Measurements from ENCODE around the gene MAPK12.
"Not testable (repeated sequence)": the region's sequence is repeated elsewhere in the genome, so short reads cannot be mapped to it uniquely, and the experiment has no call there.

The MAPK12 gene

DNA sequence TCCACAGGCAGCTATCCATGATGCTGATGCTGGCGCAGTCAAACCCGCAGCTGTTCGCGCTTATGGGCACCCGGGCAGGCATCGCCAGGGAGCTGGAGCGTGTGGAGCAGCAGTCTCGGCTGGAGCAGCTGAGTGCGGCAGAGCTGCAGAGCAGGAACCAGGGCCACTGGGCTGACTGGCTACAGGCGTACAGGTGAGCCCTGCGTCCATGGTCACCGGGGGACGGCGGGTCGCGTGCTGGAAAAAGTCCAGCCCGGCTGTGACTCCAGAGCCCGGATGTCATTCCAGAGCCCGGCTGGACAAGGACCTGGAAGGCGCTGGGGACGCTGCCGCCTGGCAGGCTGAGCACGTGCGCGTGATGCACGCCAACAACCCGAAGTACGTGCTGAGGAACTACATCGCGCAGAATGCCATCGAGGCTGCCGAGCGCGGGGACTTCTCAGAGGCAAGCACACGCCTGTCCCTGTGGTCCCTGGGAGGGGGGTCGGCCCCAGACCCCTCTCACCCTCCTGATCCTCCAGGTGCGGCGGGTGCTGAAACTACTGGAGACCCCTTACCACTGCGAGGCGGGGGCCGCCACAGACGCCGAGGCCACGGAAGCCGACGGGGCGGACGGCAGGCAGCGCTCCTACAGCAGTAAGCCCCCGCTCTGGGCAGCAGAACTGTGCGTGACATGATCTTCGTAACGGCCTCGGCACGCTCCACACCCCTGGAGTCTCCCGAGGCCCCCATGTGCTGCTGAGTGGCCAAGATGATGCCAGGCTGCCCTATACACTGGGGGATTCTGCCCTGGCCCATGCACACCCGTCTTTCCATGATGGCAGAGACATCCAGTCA lies 44.6 kb downstream of the MAPK12 start:
- DNase-seq (ENCODE audit: low read depth, low spot score) = no peak

DNA sequence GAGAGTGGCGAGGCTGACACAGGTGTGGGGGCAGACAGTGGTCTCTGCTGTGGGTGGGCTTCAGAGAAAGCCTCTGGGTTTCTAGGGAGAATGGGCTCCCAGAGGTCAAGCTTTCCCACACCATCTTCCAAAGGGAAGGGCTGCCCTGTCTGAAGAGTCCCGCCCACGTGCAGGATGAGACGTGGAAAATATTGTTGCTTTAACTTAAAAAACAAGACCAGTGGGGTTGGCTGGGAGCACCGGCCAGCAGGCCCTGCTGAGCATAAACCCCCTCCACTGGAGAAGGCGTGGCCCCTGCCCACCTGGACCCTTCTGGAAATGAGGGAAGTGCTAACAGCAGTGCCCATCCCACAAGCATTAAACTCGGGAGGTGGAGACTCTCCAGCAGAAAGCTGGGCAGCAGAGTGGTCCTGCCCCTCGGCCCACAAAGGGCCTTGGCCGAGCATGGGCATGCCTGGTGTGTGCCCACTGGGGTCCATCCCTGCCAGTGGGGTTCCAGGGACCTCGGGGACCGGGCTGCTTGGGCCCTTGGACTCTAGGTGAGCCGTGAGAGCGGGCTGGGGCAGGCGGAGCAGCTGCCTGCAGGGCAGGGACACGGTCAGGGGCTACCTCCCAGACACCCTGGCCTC lies 45.3 kb downstream of the MAPK12 start:
- DNase-seq (ENCODE audit: low read depth, low spot score) = no peak

DNA sequence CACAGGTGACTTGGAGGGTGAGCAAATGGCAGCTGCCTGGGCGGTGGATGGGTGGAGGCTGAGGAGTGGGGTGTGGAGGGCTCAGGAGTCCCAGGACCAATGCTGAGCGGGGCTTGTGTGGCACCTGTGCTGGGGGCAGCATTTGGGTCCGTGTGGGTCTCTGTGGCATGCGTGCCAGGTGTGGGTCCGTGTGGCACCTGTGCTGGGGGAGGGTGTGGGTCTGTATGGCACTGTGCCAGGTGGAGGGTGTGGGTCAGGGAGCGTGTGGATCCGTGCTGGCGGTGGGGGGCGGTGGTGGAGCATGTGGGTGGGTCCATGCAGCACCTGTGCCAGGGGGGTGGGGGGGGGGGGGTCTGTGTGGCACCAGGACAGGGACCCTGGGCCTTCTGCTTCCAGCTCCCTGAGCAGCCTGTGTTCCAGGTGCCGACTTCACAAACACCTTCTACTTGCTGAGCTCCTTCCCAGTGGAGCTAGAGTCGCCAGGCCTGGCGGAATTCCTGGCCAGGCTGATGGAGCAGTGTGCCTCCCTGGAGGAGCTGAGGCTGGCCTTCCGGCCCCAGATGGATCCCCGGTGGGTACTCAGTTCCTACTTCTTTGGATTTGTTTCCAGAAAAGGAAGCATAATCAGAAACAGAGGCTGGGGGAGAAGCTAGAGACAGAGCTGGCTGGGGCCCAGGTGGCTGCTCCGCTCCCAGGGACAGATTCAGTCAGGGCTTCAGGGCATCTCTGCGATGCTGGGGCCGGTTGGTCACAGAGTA lies 46.0 kb downstream of the MAPK12 start:
- DNase-seq (ENCODE audit: low read depth, low spot score) = no peak

DNA sequence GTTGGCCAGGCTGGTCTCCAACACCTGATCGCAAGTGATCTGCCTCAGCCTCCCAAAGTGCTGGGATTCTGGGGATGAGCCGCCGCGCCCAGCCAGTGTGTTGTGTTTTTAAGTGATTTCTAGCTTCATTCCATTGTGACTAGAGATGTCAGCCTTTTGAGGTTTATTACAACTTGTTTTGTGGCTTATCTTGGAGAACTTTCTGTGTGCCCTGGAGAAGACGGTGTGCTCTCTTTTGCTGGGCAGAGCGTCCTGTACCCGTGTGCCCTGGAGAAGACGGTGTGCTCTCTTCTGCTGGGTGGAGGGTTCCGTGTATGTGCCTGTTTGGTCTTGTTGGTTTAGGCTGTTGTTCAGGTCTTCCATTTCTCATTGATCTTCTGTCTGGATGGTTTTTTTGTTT lies 48.2 kb downstream of the MAPK12 start:
- DNase-seq (ENCODE audit: low read depth, low spot score) = no peak

DNA sequence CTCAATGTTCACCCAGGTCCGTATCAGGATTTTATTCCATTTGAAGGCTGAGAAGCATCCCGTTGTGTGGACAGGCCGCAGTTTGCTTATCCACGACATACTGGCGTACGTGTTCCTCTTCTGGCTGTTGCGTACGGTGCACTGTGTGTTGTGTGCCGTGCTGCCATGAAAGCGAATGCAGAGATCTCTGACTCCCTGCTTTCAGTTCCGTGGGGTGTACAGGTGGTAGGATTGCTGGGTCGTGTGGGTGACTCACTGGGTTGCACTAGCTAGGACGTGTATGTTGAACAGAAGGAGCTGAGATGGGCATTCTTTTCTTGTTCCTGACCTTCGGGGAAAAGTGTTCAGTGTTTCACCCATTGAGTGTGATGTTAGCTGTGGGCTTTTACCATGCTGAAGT lies 50.3 kb downstream of the MAPK12 start:
- no peak for DNase-seq (ENCODE audit: low read depth, low spot score)

DNA sequence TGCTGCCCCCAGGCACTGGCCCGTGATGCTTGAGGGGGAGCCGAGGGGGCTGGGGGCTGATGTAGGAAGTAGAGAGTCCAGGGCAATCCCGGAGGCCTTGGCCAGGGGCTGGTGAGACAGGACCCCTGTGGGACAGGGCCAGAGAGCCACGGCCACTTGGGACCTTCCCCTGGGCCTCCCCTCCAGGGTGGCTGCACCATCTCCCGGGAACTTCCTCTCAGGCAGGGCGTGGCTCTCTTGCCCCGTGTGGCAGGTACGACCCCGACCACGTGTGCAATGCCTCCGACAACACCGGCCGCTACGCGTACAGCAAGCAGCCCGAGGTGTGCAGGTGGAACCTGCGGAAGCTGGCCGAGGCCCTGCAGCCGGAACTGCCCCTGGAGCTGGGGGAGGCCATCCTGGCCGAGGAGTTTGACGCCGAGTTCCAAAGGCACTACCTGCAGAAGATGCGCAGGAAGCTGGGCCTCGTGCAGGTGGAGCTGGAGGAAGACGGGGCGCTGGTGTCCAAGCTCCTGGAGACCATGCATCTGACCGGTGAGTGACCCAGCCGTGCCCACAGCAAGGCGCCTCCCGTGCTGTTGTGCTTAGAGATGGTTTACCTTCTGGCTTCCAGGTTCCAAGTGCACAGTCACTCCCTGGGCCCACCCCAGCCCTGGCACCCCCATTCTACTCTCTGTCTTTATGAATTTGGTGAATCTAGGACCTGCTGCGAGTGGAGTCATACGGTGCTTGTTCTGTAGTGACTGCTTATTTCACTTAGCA lies 50.9 kb downstream of the MAPK12 start:
- DNase-seq (ENCODE audit: low read depth, low spot score) = no peak

DNA sequence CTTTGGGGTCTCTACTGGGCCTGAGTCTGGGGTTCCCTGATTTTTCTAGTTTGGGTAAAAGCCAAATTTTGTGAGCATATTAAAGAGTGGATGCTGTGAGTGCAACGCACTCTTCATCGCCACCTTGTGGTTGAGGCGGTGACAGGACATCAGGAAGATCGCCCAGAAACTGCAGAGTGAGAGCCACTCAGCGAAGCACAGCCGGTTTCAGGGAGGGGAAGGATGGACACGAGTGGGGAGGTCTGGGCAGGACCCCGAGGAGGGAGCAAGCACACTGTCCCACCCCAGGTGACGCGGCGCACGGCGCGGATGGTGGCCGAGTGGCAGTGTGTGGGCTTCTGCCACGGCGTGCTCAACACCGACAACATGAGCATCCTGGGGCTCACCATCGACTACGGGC lies 51.6 kb downstream of the MAPK12 start:
- DNase-seq (ENCODE audit: low read depth, low spot score) = peak; percentile 79

DNA sequence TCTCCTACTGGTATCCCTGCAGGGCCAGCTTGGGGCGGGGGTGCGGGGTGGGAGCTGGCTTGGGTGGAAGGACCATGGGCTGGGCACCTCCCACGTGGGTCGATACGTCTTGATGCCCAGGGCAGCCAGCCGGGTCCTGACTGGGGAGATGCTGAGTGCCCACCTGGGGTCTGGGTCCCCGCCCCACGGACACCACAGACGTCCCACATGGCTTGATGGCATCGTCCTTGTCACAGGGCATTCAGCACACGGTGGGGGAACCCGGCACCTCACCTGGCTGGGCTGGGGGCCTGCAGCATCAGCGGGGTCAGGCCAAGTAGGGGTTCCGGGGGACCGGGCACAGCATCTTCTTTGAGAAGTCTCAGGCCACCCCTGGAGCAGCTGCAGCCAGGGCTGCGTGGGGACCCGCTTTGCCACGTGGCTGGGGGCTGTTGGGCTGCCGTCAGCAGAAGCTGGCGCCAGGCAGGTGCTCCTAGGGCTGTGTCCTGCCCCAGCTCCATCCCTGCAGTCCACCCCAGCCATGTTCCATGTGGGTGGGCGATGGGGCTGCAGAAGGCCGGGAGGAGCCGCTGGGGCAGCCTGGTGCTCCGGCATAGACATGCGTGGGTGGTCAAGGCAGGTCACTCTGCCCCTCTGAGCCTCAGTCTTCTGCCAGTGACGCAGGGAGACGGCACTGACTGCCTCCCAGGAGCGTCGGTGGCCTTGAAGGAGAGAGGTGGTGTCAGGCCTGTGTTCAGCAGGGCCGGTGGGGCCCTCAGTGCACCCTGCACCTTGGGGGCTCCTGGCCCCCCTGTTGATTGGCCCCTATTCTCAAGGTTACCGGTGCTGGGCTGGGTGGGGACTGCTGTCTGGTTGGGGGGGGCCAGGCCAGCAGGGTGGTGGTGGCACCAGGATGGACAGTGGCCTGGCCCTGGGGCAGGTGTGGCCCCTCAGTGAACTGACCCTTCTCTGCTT lies 52.3 kb downstream of the MAPK12 start:
- DNase-seq (ENCODE audit: low read depth, low spot score) = no peak

DNA sequence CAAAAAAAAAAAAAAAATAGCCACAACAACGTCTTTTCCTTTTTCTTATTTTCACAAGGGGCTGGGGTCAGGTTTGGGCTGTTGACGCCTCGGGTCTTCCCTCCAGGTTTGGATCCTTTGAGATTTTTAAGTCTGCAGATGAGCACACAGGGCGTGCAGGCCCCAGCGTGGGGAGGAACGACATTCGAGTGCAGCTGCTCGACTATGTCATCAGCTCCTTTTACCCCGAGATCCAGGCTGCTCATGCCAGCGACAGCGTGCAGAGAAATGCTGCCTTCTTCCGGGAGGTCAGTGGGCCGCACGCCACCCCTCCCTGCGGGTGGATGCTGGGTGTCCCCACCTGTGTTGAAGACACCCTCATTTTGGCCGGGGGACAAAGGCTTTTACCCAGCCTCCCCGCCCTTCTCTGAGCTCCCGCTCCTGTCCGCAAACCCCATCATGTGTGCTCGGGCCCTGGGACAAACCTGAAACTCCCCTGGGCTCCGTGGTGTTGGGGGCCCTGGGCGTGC lies 53.0 kb downstream of the MAPK12 start:
- no peak for DNase-seq (ENCODE audit: low read depth, low spot score)

DNA sequence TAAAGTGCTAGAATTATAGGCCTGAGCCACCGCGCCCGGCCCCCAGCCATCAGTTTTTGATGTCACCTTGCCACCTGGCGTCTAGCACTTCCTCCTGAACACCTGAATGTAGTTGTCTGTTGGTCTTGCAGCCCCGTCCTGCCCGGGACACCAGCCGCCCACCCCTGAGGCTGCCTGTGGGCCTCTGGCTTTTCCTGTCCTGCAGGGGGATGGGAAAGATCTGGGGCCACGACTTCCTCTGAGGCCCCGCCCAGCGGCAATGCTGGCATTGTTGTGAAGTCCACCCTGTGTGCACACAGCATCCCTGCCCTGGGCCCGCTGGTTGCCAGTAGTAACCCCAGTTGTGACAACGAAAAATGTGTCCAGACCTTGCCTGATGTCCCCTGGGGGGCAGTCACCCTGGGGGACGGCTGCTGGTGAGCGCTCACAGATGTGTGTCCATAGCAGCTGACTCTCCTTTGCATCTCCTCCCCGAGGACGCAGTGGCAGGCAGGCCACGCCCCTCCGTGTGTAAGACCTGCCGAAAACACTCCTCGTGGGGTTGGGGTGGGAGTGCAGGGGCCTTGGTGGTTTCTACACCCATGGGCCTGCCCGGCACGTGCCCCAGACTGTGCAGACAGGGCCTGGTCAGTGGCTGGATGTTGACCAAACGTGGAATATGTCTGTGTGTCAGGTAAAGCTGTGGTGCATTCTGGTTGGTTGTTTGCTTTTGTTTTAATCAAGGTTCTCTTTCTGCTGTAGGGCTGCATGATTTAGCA lies 53.9 kb downstream of the MAPK12 start:
- no peak for DNase-seq (ENCODE audit: low read depth, low spot score)

DNA sequence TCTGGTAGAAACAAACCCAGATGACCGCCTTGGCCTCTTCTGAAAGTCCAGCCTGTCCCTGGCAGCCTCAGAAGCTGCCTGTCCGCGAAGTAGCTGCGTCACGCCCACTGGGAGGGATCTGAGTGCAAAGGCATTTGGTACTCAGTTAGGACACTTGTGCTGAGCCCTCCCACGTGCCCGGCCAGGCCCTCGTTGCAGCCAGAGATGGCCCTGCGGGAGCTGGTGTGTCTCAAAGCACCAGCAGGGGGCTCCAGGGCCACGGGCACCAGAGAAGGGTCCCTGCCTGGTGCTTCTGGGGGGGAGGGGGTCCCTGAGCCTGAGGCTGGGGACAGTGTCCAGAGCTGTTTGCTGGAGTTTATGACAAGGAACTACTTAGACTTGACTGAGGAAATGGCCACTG lies 54.9 kb downstream of the MAPK12 start:
- DNase-seq (ENCODE audit: low read depth, low spot score) = no peak

DNA sequence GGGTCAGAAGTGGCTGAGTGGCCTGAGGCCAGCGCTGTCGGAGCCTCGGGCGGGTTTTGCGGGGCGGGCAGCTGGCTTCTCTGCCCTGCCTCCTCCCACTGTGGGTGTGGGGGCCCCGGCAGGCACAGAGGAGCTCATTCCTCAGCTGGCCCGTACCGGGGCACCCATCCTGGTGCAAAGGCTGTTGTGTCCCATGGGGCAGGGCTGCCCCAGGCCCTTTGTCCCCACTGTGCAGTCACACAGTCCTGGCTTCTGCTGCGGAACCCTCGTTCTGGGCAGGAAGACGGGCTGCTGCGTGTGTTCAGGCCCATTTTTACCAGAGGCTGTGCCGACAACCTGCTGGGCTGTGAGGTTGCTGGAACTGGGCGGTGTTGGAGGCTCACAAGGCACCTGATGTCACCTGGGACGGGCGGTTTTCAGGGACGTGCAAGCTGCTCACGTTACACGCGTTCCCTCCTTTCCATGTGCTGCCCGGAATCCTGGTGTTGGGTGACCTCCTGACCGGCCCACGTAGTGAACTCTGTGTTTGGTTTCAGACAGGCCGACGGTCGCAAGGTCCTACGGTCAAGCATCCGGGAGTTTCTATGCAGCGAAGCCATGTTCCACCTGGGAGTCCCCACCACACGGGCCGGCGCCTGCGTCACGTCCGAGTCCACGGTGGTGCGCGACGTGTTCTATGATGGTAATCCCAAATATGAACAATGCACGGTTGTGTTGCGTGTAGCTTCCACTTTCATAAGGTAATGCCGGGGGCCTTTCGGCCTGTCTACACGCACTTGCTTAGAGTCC lies 55.5 kb downstream of the MAPK12 start:
- no peak for DNase-seq (ENCODE audit: low read depth, low spot score)

DNA sequence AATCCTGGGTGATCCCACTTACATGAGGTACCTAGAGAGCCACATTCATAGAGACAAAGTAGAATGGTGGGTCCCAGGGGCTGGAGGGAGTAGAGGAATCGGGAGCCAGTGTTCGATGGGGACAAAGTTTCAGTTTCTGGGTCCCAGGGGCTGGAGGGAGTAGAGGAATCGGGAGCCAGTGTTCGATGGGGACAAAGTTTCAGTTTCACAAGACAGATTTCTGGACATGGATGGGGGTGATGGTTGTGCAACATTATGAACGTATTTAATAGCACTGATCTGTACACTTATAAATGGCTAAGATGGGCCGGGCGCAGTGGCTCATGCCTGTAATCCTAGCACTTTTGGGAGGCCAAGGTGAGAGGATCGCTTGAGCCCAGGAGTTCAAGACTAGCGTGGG lies 56.5 kb downstream of the MAPK12 start:
- not testable (repeated sequence) for DNase-seq (ENCODE audit: low read depth, low spot score)

DNA sequence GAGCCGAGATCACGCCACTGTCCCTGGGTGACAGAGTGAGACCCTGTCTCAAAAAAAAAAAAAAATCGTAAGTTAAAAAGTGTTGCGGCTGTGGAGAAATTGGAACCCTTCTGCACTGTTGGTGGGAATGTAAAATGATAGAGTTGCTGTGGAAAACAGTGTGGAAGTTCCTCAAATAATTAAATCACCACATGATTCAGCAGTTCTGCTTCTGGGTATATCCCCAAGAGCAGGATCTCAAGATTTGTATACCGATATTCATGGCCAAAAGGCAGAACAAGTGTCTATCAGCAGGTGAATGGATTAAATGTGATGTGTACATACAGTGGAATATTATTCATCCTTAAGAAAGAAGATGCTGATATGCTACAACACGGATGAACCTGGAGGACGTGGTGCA lies 56.9 kb downstream of the MAPK12 start:
- DNase-seq (ENCODE audit: low read depth, low spot score) = no peak

DNA sequence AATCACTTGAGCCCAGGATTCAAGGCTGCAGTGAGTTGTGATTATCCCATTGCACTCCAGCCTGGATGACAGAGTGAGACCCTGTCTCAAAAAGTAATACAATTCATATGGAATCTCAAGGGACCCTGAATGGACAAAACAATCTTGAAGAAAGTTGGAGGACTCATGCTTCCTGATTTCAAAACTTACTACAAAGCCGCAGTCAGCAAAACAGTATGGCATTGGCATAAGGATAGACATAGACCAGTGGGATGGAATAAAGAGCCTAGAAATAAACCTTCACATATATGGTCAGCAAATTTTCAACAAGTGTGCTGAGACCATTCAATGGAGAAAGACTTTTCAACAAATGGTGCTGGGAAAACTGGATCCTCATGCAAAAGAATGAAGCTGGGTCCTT lies 58.2 kb downstream of the MAPK12 start:
- DNase-seq (ENCODE audit: low read depth, low spot score) = no peak
